Kidney capillary endothelial cell (primary cell): ENCODE measurements around the gene MAPKAPK5.
"Not testable (repeated sequence)": the region's sequence is repeated elsewhere in the genome, so short reads cannot be mapped to it uniquely, and the experiment has no call there.

Experiments
- DNase-seq: peaks from one replicate; pipeline ENCODE4 v3.0.0-alpha.2; 2018; ENCODE audit warnings: low spot score

MAPKAPK5 gene

GRCh38 chr12:111886662-111887545, 44.9 kb downstream of the MAPKAPK5 start:
- no peak for DNase-seq

- no peak for DNase-seq
Measured at GRCh38 chr12:111887926-111888745, 46.1 kb downstream of the MAPKAPK5 start.

DNA sequence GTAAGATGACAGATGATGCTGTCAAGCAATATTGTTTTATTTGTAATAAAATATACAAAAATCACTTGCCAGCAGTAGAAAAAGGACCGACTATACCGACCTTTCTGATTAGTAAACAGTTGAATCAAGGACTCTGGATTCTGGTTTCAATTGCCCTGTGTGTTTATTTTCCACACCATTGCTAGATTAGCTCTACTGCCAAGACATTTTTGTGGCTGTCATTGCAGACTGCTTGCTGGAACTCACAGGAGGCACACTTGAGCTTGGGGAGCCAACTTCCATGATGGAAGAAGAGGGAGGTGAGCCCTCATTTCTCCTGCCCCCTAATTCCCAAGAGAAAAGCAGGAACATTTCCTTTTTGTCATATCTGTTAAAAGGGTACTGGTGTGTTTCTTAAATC, 51.3 kb downstream of the MAPKAPK5 start:
- DNase-seq: no peak

DNA sequence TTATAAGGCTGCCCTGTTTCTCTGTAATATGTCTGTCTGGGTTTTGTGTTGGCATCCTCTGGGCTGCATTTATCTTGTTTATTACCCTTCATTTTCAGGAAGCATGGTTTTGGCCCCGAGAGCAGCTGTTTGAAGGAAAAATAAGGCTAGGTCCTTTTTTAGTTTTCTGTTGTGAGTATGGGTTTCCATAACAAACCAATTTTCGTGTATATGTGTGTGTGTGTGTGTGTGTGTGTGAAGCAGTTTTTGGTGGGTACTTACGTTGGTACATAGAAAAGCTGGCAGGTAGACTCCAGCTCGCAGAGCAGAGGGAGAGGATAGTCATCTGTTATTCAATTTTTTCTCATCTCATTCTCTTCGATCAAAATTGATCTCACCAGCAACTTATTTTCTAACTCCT, 52.5 kb downstream of the MAPKAPK5 start:
- no peak for DNase-seq

- DNase-seq: no peak
Measured at GRCh38 chr12:111901182-111901581, 59.2 kb downstream of the MAPKAPK5 start.

- DNase-seq: no peak
Measured at GRCh38 chr12:111904446-111904975, 62.5 kb downstream of the MAPKAPK5 start.

DNA sequence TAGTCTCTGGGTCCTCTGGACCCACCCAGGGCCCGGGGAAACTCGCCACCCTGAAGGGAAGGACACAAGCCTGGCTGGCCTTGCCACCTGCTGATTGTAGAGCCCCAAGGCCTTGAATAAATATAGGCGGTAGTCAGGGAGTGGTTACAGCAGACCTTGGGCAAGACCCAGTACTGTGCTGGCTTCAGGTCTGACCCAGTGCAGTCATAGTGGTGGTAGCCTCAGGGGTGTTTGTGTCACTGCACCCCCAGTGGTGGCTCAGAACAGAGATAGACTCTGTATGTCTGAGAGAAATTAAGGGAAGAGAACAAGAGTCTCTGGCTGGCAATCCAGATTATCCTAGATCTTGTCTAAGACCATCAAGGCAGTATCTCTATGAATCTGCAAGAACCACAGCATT, 63.5 kb downstream of the MAPKAPK5 start:
- no peak for DNase-seq

DNA sequence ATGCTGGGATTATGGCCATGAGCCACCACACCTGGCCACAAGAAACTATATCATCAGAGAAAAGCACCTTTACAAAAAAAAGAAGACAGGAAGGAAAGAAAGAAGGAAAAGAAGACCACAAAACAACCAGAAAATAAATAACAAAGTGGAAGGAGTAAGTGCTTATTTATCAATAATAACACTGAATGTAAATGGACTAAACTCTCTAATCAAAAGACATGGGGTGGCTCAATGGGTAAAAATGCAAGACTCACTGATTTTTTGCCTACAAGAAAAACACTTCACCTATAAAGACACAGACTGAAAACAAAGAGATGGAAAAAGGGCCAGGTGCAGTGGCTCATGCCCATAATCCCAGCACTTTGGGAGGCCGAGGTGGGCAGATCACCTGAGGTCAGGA, 65.7 kb downstream of the MAPKAPK5 start:
- no peak for DNase-seq

- peak; percentile 41 for DNase-seq
Measured at GRCh38 chr12:111925171-111925570, 83.1 kb downstream of the MAPKAPK5 start.

DNA sequence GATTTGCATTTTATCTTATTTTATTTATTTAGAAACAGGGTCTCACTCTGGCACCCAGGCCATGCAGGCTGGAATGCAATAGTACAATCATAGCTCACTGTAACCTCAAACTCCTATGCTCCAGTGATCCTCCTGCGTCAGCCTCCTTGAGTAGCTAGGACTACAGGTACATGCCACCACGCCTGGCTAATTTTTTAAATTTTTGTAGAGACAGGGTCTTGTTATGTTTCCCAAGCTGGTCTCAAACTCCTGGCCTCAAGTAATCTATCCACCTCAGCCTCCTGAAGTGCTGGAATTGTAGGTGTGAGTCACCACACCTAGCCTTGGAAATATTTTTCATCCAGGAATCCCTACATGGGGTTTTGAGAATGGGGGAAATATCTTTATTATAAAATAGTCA, 84.6 kb downstream of the MAPKAPK5 start:
- DNase-seq: no peak

- DNase-seq: no peak
Measured at GRCh38 chr12:111927346-111927745, 85.3 kb downstream of the MAPKAPK5 start.

DNA sequence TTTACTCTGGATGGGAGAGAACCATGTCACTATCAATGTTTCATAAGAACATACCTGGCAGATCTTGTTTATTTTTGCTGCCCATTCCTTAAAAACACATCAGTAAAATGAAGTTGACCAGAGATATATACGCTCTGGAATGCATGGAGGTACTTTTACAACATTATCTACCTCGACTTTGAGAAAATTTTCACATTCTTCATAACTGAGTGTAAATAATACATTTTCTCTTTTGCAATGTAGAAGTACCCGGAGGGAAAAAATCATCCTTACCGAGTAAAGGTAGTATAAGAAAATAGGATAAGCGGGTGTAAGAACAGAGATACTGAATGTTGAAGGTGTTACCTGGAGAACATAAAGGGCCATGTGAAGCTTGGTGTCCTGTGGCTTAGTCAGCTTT, 90.2 kb downstream of the MAPKAPK5 start:
- DNase-seq: no peak

GRCh38 chr12:111936869-111937268, 94.8 kb downstream of the MAPKAPK5 start:
- no peak for DNase-seq

GRCh38 chr12:111937429-111937828, 95.4 kb downstream of the MAPKAPK5 start:
- DNase-seq: no peak

DNA sequence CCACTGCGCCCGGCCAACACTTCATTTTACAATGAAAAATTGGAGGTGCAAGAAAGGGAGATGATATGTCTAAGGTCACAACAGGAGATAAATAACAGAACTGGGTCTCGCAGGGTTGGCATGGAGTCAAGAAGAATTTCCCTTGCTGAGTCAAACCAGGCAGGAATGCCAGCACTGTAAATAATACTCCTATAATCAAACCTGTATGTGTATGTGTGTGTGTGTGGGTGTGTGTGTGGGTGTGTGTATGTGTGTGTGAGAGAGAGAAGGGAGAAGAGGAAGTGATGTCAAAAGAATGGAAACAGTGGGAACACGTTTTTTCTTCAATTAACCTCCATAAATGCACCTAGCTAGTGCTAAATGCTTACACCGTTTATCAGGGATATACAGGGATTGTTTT, 100.5 kb downstream of the MAPKAPK5 start:
- no peak for DNase-seq

DNA sequence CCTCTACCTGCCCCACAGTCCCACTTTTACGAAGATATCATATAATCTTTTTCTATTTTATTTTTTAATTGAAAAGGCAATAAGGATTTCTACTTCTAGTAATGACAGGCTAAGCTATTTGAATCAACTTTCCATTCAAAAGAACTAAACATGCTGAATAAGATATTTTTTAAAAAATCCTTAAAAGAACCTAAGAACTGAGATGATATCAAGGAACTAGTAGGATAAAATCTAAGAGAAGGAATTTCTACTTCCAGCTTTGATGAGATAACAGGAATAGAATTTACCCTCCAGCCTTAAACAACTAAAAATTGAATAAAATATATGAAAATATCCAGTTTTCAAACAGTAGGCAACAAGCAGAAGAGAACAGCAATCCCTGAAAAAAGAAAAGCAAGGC, 101.9 kb downstream of the MAPKAPK5 start:
- DNase-seq: no peak

DNA sequence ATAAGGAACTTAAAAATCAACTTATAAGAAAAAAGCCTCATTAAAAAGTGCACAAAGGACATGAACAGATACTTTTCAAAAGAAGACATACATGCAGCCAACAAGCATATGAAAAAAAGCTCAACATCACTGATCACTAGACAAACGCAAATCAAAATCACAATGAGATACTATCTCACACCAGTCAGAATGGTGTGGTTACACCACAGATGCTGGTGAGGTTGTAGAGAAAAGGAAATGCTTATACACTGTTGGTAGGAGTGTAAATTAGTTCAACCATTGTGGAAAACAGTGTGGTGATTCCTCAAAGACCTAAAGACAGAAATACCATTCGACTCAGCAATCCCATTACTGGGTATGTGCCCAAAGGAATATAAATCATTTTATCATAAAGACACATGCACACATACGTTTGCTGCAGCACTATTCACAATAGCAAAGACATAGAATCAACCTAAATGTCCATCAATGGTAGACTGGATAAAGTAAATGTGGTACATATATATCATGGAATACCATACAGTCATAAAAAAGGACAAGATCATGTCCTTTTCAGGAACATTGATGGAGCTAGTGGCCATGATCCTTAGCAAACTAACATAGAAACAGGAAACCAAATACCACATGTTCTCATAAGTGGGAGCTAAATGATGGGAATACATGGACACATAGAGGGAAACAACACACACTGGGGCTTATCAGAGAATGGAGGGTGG, 109.1 kb downstream of the MAPKAPK5 start:
- not testable (repeated sequence) for DNase-seq
